ENCODE data around the gene PSTPIP1.
A peak's percentile ranks its signal among the peaks of the same experiment; 100 is the strongest.

PSTPIP1 gene

DNA sequence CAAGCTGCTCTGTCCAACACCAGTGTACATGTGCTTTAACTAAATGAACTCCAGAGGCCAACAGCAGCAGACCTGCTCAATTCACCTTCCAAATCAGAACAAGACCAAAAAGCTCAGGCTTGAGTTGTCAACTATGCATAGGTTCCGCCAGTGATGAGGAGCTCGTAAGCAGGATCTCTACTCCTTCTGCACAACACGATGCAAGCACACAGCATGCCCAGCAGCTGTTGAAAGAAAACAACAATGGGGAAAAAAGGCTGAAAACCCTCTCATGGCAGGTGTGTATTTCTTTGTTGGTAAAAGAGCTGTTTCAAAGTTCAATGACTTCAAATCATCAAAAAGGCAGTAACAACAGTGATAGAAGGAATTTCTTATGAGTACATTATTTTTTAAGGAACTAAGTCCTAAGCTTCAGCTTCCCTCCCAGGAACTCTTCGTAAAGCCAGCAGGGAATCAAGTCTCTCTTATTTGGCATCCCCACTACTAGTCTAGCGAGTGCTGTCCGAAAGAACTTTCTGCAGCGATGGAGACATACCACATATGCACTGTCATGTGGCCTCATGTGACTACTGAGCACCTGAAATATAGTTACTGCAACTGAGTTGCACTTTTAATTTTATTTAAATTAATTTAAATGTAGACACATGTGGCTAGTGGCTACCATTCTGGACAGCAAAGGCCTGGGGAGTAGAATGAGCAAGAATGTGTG, 51.9 kb downstream of the PSTPIP1 start:
- H3K36me3 ChIP-seq = peaks cover 93% of the 10 kb centered on the region

DNA sequence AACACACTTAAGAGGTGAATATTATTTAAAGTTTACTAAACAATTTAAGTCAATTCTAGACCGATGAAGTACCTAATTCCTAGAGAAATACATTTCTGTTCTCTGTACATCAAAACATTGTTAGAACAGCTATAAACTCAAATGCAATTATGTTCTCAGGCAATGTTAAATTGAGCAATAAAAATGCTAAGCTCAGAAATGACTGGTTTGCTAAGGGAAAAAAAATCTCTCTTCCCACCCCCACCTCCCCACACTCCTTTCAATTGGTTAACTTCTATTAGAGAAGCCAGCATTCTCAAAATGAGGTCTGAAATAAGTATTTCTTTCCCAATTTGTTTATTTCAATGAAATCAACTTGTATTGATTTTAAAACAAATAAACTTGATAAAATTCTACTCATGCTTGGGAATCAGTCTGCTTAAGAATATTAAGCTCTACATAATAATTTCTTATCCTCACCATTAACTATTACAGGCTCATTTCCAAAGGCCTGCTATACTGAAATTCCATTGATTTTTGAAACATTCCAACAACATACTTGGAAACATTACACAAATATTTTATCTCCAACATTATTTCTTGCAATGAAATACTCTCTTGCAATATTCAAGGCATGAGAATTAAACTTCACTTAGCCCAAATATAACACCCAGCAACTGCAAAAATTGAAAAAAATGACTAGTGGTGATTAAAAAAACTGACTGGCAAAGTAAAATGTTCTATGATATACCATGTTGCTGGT, 53.4 kb downstream of the PSTPIP1 start:
- Histone ChIP-seq H3K4me1 (peaks cover 15% of the 10 kb centered on the region), H3K27me3 (no peaks in the 10 kb centered on the region), H3K4me3 (no peak overlapping the region), H3K9me3 (no peaks in the 10 kb centered on the region), H3K4me2 (no peak overlapping the region), H3K9ac (no peak overlapping the region), H3K27ac (no peak overlapping the region), H4K20me1 (peaks cover 35% of the 10 kb centered on the region; the same call in 1 of the 2 replicates), H3K36me3 (peaks cover 95% of the 10 kb centered on the region)
- no peak for TF ChIP-seq Cebpa-rat (IDR thresholded peaks at IDR 0.05)

More for the DNA sequence above, 51.9 kb downstream of the PSTPIP1 start:
- Histone ChIP-seq H3K27ac (no peak overlapping the region), H4K20me1 (peaks cover 32% of the 10 kb centered on the region; the same call in 1 of the 2 replicates), H3K9me3 (no peaks in the 10 kb centered on the region), H3K9ac (no peak overlapping the region), H3K27me3 (no peaks in the 10 kb centered on the region), H3K4me2 (no peak overlapping the region), H3K4me3 (no peak overlapping the region), H3K4me1 (peaks cover 17% of the 10 kb centered on the region)
- no peak for TF ChIP-seq Cebpa-rat (IDR thresholded peaks at IDR 0.05)

- no peak overlapping the region for H3K4me2 ChIP-seq
- no peak overlapping the region for H3K4me3 ChIP-seq
- no peak for TF ChIP-seq Cebpa-rat (IDR thresholded peaks at IDR 0.05)
- H3K4me1 ChIP-seq = peaks cover 5% of the 10 kb centered on the region
- H3K27me3 ChIP-seq = no peaks in the 10 kb centered on the region
- H3K9me3 ChIP-seq = no peaks in the 10 kb centered on the region
- H3K27ac ChIP-seq = no peak overlapping the region
- no peak overlapping the region for H3K9ac ChIP-seq
- H4K20me1 ChIP-seq = peaks cover 56% of the 10 kb centered on the region
- H3K36me3 ChIP-seq = peaks cover 87% of the 10 kb centered on the region
Measured at GRCh38 chr15:77052556-77052955, 57.6 kb downstream of the PSTPIP1 start.

GRCh38 chr15:77053709-77054108, 58.8 kb downstream of the PSTPIP1 start:
- TF ChIP-seq Cebpa-rat (IDR thresholded peaks at IDR 0.05) = no peak
- Histone ChIP-seq H3K4me2 (no peak overlapping the region), H4K20me1 (peaks cover 67% of the 10 kb centered on the region), H3K9ac (no peak overlapping the region), H3K4me1 (peaks cover 5% of the 10 kb centered on the region), H3K36me3 (peaks cover 84% of the 10 kb centered on the region), H3K27me3 (no peaks in the 10 kb centered on the region), H3K4me3 (no peak overlapping the region), H3K9me3 (no peaks in the 10 kb centered on the region), H3K27ac (no peak overlapping the region)

GRCh38 chr15:77057072-77057471, 62.1 kb downstream of the PSTPIP1 start:
- Histone ChIP-seq H3K9me3 (no peaks in the 10 kb centered on the region), H3K4me3 (no peak overlapping the region), H3K4me2 (no peak overlapping the region), H3K27me3 (no peaks in the 10 kb centered on the region), H3K36me3 (peaks cover 54% of the 10 kb centered on the region), H4K20me1 (peaks cover 97% of the 10 kb centered on the region), H3K9ac (no peak overlapping the region), H3K4me1 (peaks cover 39% of the 10 kb centered on the region), H3K27ac (no peak overlapping the region)
- no peak for TF ChIP-seq Cebpa-rat (IDR thresholded peaks at IDR 0.05)

- Histone ChIP-seq H4K20me1 (peaks cover 97% of the 10 kb centered on the region), H3K4me1 (peaks cover 45% of the 10 kb centered on the region), H3K36me3 (peaks cover 48% of the 10 kb centered on the region), H3K27me3 (no peaks in the 10 kb centered on the region), H3K9me3 (no peaks in the 10 kb centered on the region), H3K4me2 (no peak overlapping the region), H3K9ac (no peak overlapping the region), H3K27ac (no peak overlapping the region), H3K4me3 (no peak overlapping the region)
- no peak for TF ChIP-seq Cebpa-rat (IDR thresholded peaks at IDR 0.05)
Measured at GRCh38 chr15:77057685-77058084, 62.8 kb downstream of the PSTPIP1 start.

- TF ChIP-seq Cebpa-rat (IDR thresholded peaks at IDR 0.05) = no peak
- peaks cover 49% of the 10 kb centered on the region for H3K4me1 ChIP-seq
- no peak overlapping the region for H3K27ac ChIP-seq
- no peaks in the 10 kb centered on the region for H3K27me3 ChIP-seq
- no peak overlapping the region for H3K4me3 ChIP-seq
- H3K9ac ChIP-seq = no peak overlapping the region
- no peak overlapping the region for H3K4me2 ChIP-seq
- H3K9me3 ChIP-seq = no peaks in the 10 kb centered on the region
- H4K20me1 ChIP-seq = peaks cover 100% of the 10 kb centered on the region
- peaks cover 40% of the 10 kb centered on the region for H3K36me3 ChIP-seq
Measured at GRCh38 chr15:77058468-77058867, 63.5 kb downstream of the PSTPIP1 start.

DNA sequence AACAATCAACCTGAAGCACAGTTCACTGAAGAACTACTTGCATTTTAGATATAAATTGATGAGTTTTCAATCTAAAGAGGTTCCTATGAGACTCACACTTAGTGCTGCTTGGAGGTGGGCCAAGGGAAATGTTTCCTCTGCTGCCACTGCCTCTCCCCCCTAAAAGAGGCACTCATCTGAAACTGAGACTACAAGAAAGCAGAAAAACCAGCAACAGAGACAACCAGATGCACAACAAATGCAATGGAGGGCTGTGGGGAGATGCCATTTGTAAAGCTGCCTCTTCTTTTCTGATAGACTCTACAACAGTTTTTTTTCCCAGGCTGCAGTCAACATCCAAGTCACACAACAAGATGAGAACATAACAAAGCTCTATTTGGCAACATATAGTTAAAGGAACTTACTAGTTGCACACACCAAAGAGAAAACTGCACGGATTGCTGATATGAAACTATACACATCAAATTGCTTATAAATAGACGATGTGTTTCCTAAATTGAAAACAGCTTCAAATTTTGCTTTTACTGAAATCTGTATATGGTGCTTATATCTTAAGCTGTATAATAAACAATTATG, 64.9 kb downstream of the PSTPIP1 start:
- Histone ChIP-seq H3K27ac (peak overlapping the region; percentile 65; the same call in 1 of the 2 replicates), H3K4me1 (peaks cover 56% of the 10 kb centered on the region), H3K9me3 (no peaks in the 10 kb centered on the region), H3K4me2 (peak overlapping the region; percentile 78), H3K27me3 (no peaks in the 10 kb centered on the region), H4K20me1 (peaks cover 100% of the 10 kb centered on the region), H3K9ac (peak overlapping the region; percentile 45; the same call in 1 of the 2 replicates), H3K36me3 (peaks cover 26% of the 10 kb centered on the region), H3K4me3 (peak overlapping the region; percentile 7; the same call in 1 of the 2 replicates)
- no peak for TF ChIP-seq Cebpa-rat (IDR thresholded peaks at IDR 0.05)

GRCh38 chr15:77060546-77060945, 65.6 kb downstream of the PSTPIP1 start:
- Histone ChIP-seq H3K27ac (peak overlapping the region; percentile 65; the same call in 1 of the 2 replicates), H3K4me1 (peaks cover 58% of the 10 kb centered on the region), H3K4me3 (peak overlapping the region; percentile 7; the same call in 1 of the 2 replicates), H3K36me3 (peaks cover 21% of the 10 kb centered on the region), H3K9me3 (no peaks in the 10 kb centered on the region), H3K4me2 (peak overlapping the region; percentile 78), H3K9ac (0 out of 2 replicates have a peak overlapping the region, but pooled peaks have one; percentile 55), H4K20me1 (peaks cover 100% of the 10 kb centered on the region), H3K27me3 (no peaks in the 10 kb centered on the region)
- TF ChIP-seq Cebpa-rat (IDR thresholded peaks at IDR 0.05) = no peak

DNA sequence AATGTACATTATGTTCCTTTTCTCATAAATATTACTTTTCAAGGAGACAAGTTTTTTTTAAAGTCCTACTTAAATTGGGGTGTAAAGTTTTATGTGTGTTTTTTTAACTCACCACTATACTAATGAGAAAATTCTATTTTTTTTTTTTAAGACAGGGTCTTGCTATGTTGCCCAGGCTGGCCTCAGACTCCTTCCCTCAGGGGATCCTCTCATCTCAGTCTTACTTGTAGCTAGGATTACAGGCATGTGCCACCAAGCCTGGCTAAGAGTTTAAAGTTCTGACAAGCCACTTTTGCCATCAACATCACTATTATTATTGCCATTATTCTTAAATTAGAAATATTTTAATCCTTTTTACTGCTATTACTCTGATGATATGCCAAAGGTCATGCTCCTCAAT, 68.3 kb downstream of the PSTPIP1 start:
- Histone ChIP-seq H3K27me3 (no peaks in the 10 kb centered on the region), H3K4me2 (no peak overlapping the region), H3K27ac (no peak overlapping the region), H4K20me1 (peaks cover 100% of the 10 kb centered on the region), H3K9ac (no peak overlapping the region), H3K4me3 (no peak overlapping the region), H3K4me1 (peaks cover 73% of the 10 kb centered on the region), H3K9me3 (no peaks in the 10 kb centered on the region), H3K36me3 (peaks cover 22% of the 10 kb centered on the region)
- no peak for TF ChIP-seq Cebpa-rat (IDR thresholded peaks at IDR 0.05)
